Esophagus (tissue), 2 donors: ENCODE results near the gene CDK8. TPM values are rescaled to one million over a fixed set of nuclear protein-coding genes. Genes with fewer than 3 reads are reported as not detected.
"Not testable (repeated sequence)": the region's sequence is repeated elsewhere in the genome, so short reads cannot be mapped to it uniquely, and the experiment has no call there.

Source experiments
- H3K27ac ChIP-seq, 2 donors: one replicate each; pipeline ENCODE4 v1.5.1; 2013; ENCODE audit warnings: low read depth in 2 of 2, mild to moderate bottlenecking in 2 of 2, inconsistent platforms in 1 of 2, low read length in 1 of 2, moderate library complexity in 1 of 2
- H3K27me3 ChIP-seq, 2 donors: one replicate each; pipeline ENCODE4 v1.6.1; 2013; ENCODE audit warnings: low read length in 2 of 2, control low read depth in 1 of 2, mild to moderate bottlenecking in 1 of 2; ENCODE audit not compliant: insufficient read depth in 2 of 2, control insufficient read depth in 1 of 2
- H3K36me3 ChIP-seq, 2 donors: one replicate each; pipeline ENCODE4 v1.6.1; 2013; ENCODE audit warnings: low read length in 1 of 2; ENCODE audit not compliant: control insufficient read depth in 2 of 2, insufficient read depth in 2 of 2
- H3K4me1 ChIP-seq, 2 donors: one replicate each; pipeline ENCODE4 v1.6.1; 2013; ENCODE audit warnings: low read length in 1 of 2; ENCODE audit not compliant: control insufficient read depth in 2 of 2, insufficient read depth in 2 of 2
- H3K4me3 ChIP-seq, 2 donors: one replicate each; pipeline ENCODE4 v1.5.1; 2013; ENCODE audit warnings: low read length in 2 of 2, mild to moderate bottlenecking in 2 of 2, low read depth in 1 of 2, moderate library complexity in 1 of 2
- H3K9me3 ChIP-seq, 2 donors: one replicate each; pipeline ENCODE4 v1.6.1; 2013; ENCODE audit warnings: mild to moderate bottlenecking in 2 of 2, low read depth in 1 of 2, low read length in 1 of 2, moderate library complexity in 1 of 2; ENCODE audit not compliant: control insufficient read depth in 2 of 2, insufficient read depth in 1 of 2
- WGBS, 2 donors: extraction: QIAGEN DNeasy Blood & Tissue Kit; methylation state at CpG; one replicate each; pipeline ENCODE4 v1.1.7; 2013; 5-methylcytosine and 5-hydroxymethylcytosine counted together
- polyA plus RNA-seq, 2 donors: library from polyadenylated mRNA; stranded (reverse); fragments of 200-250 nt; gene quantifications; one replicate each; pipeline ENCODE4 v1.2.3, GENCODE V29; 2013
- donor health status: healthy with polysubstance abuse.
- donor health status: Bipolar disorder and iron deficiency.

Gene CDK8
- polyA plus RNA-seq, 2 donors = 8.0 to 9.3 TPM

DNA sequence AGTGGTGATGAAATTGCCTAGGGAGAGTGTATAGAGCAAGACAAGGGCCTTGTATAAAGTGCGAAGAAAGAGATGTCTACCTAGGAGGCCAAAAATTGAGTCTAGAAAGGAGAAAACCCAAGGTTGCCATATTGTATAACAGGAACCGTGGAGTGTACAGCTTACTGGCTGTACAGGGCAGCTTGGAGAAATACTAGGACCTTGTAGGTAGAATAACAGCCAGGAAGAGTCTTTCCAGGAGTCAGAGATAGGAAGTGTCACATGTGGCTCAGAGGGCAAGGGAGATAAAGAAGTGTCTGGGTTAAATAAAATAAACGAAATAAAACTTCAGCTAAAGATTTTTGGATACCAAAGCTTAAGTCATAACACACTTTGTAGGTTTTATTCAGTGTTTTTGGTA, 12.4 kb downstream of the CDK8 start:
- no peak overlapping the region for H3K27ac ChIP-seq
- no peaks in the 10 kb centered on the region for H3K27me3 ChIP-seq
- no peak overlapping the region for H3K4me3 ChIP-seq
- WGBS, 2 donors = 81 to 87% methylated on average over 3 of the region's 3 CpGs
- H3K9me3 ChIP-seq = no peaks in the 10 kb centered on the region
- no peaks in the 10 kb centered on the region for H3K4me1 ChIP-seq
- H3K36me3 ChIP-seq = no peaks in the 10 kb centered on the region

DNA sequence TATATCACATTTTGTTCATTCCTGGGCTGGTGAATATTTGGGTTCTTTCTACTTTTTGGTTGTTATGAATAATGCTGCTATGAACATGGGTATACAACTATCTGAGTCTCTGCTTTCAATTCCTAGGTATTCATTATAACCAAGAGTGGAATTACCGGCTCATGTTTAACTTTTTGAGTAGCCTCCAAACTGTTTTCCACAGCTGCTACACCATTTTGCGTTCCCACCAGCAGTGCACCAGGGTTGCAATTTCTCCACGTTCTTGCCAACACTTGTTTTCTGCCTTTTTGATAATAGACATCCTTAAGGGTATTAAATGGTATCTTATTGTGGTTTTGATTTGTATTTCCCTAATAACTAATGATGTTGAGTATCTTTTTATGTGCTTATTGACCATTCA, 16.8 kb downstream of the CDK8 start:
- H3K36me3 ChIP-seq = no peaks in the 10 kb centered on the region
- no peak overlapping the region for H3K27ac ChIP-seq
- H3K27me3 ChIP-seq = no peaks in the 10 kb centered on the region
- no peaks in the 10 kb centered on the region for H3K4me1 ChIP-seq
- H3K9me3 ChIP-seq = no peaks in the 10 kb centered on the region
- no peak overlapping the region for H3K4me3 ChIP-seq
- 86 to 96% methylated on average over 3 of the region's 3 CpGs for WGBS, 2 donors

DNA sequence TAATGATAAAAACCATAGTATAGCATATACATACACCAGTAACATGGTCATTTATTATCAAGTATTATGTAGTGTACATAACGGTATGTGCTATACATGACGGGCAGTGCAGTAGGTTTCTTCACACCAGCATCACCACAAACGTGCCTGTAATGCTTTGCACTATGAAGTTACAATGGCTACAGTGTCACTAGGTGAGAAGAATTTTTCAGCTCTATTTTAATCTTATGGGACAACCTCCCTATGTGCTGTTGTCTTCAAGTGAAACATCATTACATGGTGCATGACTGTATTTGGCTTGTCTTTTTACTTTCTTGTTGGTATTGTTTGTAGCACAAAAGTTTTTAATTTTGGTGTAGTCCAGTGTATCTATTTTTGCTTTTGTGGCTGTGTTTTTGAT, 18.7 kb downstream of the CDK8 start:
- Histone ChIP-seq H3K36me3 (no peaks in the 10 kb centered on the region), H3K27ac (no peak overlapping the region), H3K4me3 (no peak overlapping the region), H3K27me3 (no peaks in the 10 kb centered on the region), H3K9me3 (no peaks in the 10 kb centered on the region), H3K4me1 (no peaks in the 10 kb centered on the region)
- WGBS, 2 donors = 82 to 84% methylated on average over 3 of the region's 3 CpGs

DNA sequence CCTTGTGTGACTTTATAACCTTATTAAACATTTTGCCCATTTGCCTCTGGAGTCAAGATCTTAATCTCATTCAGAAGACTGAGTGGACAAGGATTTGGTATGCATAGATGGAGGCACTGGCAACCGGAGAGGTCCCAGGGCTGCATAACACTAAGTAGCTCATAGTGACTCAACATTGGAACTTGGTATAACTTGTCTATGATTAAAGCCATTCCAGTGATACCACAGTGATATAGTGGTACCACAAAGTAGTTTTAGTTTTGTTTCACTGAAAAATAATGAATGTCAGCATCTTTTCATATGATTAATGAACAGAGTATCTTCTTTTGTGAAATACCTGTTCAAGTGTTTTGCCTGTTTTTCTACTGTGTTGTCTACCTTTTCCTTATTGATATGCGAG, 26.4 kb downstream of the CDK8 start:
- no peaks in the 10 kb centered on the region for H3K4me1 ChIP-seq
- H3K27ac ChIP-seq = no peak overlapping the region
- WGBS, 2 donors = 92 to 94% methylated on average over 2 of the region's 2 CpGs
- H3K4me3 ChIP-seq = no peak overlapping the region
- H3K27me3 ChIP-seq = no peaks in the 10 kb centered on the region
- peaks cover 0 to 8% of the 10 kb centered on the region in 2 donors for H3K36me3 ChIP-seq
- no peaks in the 10 kb centered on the region for H3K9me3 ChIP-seq

DNA sequence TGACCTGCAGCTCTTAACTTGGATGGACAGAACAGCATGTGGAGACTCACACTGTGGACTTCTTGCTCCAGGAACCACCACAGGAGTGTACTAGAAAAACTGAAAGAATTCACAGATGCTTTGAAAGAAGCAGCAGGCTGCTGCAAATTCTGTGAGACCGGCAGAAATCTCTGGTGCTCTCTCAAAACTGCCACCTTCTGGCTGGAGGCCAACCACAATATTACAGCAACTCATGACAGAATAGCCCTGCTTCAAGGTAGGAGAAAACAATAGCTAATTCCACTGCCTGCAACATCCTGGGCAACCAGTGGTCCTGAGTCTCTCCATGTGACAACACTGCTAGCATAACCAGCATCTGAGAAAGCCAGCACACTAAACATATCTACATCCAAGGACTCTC, 26.9 kb downstream of the CDK8 start:
- H3K36me3 ChIP-seq = peaks cover 0 to 8% of the 10 kb centered on the region in 2 donors
- H3K4me3 ChIP-seq = no peak overlapping the region
- H3K27me3 ChIP-seq = no peaks in the 10 kb centered on the region
- 90 to 100% methylated on average over 1 of the region's 1 CpG for WGBS, 2 donors
- no peaks in the 10 kb centered on the region for H3K4me1 ChIP-seq
- no peaks in the 10 kb centered on the region for H3K9me3 ChIP-seq
- no peak overlapping the region for H3K27ac ChIP-seq

DNA sequence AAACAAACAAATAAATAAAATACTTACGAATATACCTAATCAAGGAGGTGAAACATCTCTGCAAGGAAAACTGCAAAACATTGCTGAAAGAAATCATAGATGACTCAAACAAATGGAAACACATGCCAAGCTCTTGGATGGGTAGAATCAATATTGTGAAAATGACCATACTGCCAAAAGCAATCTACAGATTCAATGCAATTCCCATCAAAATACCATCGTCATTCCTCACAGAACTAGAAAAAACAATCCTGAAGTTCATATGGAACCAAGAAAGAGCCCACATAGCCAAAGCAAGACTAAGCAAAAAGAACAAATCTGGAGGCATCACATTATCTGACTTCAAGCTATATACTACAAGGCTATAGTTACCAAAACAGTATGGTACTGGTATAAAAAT, 32.0 kb downstream of the CDK8 start:
- H3K36me3 ChIP-seq, H3K4me3 ChIP-seq, H3K27me3 ChIP-seq, H3K27ac ChIP-seq, H3K4me1 ChIP-seq, H3K9me3 ChIP-seq: not testable (repeated sequence)
- WGBS, 2 donors = 43 to 44% methylated on average over 2 of the region's 2 CpGs

DNA sequence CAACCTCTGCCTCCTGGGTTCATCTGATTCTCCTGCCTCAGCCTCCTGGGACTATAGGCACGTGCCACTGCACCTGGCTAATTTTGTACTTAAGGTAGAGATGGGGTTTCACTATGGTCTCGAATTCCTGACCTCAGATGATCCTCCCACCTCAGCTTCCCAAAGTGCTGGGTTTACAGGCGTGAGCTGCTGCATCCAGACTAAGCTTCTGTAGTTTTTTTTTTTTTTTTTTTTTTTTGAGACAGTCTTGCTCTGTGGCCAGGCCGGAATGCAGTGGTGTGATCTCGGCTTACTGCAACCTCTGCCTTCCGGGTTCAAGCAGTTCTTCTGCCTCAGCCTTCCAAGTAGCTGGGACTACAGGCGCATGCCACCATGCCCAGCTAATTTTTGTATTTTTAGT, 34.9 kb downstream of the CDK8 start:
- not testable (repeated sequence) for H3K9me3 ChIP-seq, H3K4me1 ChIP-seq, H3K4me3 ChIP-seq, H3K27ac ChIP-seq, H3K36me3 ChIP-seq, H3K27me3 ChIP-seq
- WGBS, 2 donors = 94 to 96% methylated on average over 7 of the region's 7 CpGs

DNA sequence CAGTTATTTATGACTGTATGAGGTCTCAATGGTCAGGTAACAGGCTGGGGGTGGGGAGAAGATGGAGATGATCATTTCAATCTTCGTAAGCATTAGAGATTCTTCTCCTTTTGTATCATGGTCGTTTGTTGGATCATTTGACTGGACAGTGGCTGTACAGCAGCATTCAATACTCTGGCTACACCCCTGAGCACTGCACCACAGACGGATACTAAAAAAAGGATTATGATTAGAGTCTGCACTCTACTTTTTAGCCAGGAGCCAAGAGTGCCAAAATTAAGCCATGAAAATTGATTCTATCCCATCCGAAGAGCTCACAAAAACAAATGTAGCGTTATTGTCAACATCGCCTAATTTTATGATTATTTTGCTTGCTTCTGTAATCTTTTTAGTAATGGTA, 41.9 kb downstream of the CDK8 start:
- no peaks in the 10 kb centered on the region for H3K36me3 ChIP-seq
- H3K27ac ChIP-seq = no peak overlapping the region
- H3K4me1 ChIP-seq = no peaks in the 10 kb centered on the region
- H3K27me3 ChIP-seq = no peaks in the 10 kb centered on the region
- H3K9me3 ChIP-seq = no peaks in the 10 kb centered on the region
- H3K4me3 ChIP-seq = no peak overlapping the region
- WGBS, 2 donors = 92% methylated on average over 6 of the region's 6 CpGs

DNA sequence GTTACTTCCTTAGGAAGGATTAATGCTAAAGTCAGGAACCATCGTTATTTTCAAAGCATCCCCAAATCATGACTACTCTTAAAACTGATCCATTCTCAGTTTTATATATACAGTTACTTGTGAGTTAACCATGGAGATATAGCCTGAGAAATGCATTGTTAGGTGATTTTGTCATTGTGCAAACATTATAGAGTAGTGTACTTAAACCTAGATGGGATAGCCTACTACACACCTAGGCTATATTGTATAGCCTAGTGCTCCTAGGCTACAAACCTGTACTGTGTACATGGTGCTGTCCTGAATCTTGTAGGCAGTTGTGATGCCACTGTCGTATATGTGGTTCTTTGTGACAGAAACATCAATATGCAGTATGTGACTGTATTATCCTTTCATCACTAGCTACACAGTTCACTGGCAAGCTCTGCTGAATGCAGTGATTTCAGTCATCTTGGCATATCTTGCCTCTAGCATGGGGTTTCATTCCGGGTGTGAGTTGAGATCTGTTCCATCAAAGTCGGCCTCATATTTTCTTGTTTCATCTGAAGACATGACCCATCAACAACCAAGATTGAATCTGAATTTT, 45.3 kb downstream of the CDK8 start:
- 80 to 90% methylated on average over 4 of the region's 4 CpGs for WGBS, 2 donors
- Histone ChIP-seq H3K27ac (no peak overlapping the region), H3K4me1 (no peaks in the 10 kb centered on the region), H3K36me3 (no peaks in the 10 kb centered on the region), H3K4me3 (no peak overlapping the region), H3K27me3 (no peaks in the 10 kb centered on the region), H3K9me3 (no peaks in the 10 kb centered on the region)

DNA sequence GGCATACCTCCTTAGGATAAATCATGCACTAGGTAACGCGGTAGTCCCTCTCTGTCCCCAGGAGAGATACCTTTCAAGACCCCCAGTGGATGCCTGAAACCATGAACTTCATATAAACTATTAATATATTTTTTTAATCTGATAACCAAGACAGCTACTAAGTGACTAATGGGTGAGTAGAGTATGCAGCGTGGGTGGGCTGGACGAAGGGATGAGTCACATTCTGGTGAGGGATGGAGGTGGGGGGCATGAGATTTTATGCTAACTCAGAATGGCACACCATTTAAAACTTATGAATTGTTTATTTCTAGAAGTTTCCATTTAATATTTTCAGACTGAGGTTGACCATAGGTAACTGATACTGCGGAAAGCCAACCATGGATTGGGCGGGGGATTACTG, 46.2 kb downstream of the CDK8 start:
- no peaks in the 10 kb centered on the region for H3K9me3 ChIP-seq
- WGBS, 2 donors = 87 to 90% methylated on average over 6 of the region's 6 CpGs
- H3K27me3 ChIP-seq = no peaks in the 10 kb centered on the region
- H3K27ac ChIP-seq = no peak overlapping the region
- H3K4me3 ChIP-seq = no peak overlapping the region
- no peaks in the 10 kb centered on the region for H3K36me3 ChIP-seq
- no peaks in the 10 kb centered on the region for H3K4me1 ChIP-seq
